Activated CD8-positive, alpha-beta T cell treated with anti-CD3 and anti-CD28 coated beads for 36 hours (primary cell): ENCODE data around the gene ART1. TPM values are rescaled to one million over a fixed set of nuclear protein-coding genes. Genes with fewer than 3 reads are reported as not detected.

Experiments used
- ATAC-seq: fragments of 200-7000 bp; cut with Tn5 transposase; one replicate; pipeline ENCODE4 v1.10.0; 2021; ENCODE audit warnings: mild to moderate bottlenecking, moderate library complexity
- CTCF ChIA-PET: fragments of 350-600 bp; sonication (Branson Sonifier 250); formaldehyde crosslinking; loops from one replicate; lab custom pipeline; 2021; ENCODE audit warnings: antibody characterized with exemption; lab: Charles Lee
- POLR2A ChIA-PET: fragments of 350-600 bp; sonication (Branson Sonifier 250); formaldehyde crosslinking; loops from one replicate; lab custom pipeline; 2021; ENCODE audit warnings: antibody characterized with exemption; lab: Charles Lee
- DNase-seq: peaks from one replicate; pipeline ENCODE4 v3.0.0-alpha.2; 2020
- H3K27ac Mint-ChIP-seq: one replicate; pipeline ENCODE4 v1.8.0; 2021; ENCODE audit warnings: mild to moderate bottlenecking, mixed read lengths
- H3K27me3 Mint-ChIP-seq: one replicate; pipeline ENCODE4 v1.8.0; 2021; ENCODE audit warnings: mixed read lengths
- H3K36me3 Mint-ChIP-seq: one replicate; pipeline ENCODE4 v1.8.0; 2021; ENCODE audit warnings: low read depth, mixed read lengths
- H3K4me1 Mint-ChIP-seq: one replicate; pipeline ENCODE4 v1.8.0; 2021; ENCODE audit warnings: low read depth, mixed read lengths
- H3K4me3 Mint-ChIP-seq: one replicate; pipeline ENCODE4 v1.8.0; 2021; ENCODE audit warnings: mild to moderate bottlenecking, moderate library complexity, mixed read lengths
- H3K9me3 Mint-ChIP-seq: one replicate; pipeline ENCODE4 v1.8.0; 2021; ENCODE audit warnings: mixed read lengths
- CTCF ChIP-seq: fragments of 200-600 bp; IDR thresholded peaks from one replicate; pipeline ENCODE4 v1.8.0; 2022; ENCODE audit warnings: antibody characterized with exemption, mild to moderate bottlenecking
- intact Hi-C: fragments of 100-400 bp; cut with micrococcal nuclease; formaldehyde crosslinking; loops from one replicate; pipeline ENCODE4 v1.10.0; 2022
- total RNA-seq, 2 experiments: library from RNA; stranded (reverse); gene quantifications; one replicate each; pipeline ENCODE4 v1.2.3, GENCODE V29; 2021

ART1 gene
- total RNA-seq, 2 experiments from 2014 or later = not detected

GRCh38 chr11:3683039-3683438, 38.1 kb downstream of the ART1 start:
- peaks cover 63% of the 10 kb centered on the region for H3K36me3 Mint-ChIP-seq
- H3K27me3 Mint-ChIP-seq = no peaks in the 10 kb centered on the region
- no peak for TF ChIP-seq CTCF
- no peak for DNase-seq
- no peak overlapping the region for H3K27ac Mint-ChIP-seq
- CTCF ChIA-PET = interaction anchor here (2.8 kb wide), 1 partner anchor 126 kb away, joined by 8 read pairs; the partner anchor contains the start of gene PGAP2
- POLR2A ChIA-PET = no interaction called here
- no peak for ATAC-seq
- H3K4me3 Mint-ChIP-seq = no peak overlapping the region
- no peaks in the 10 kb centered on the region for H3K9me3 Mint-ChIP-seq
- intact Hi-C loops = no loop called here
- H3K4me1 Mint-ChIP-seq = no peaks in the 10 kb centered on the region

- no peak for ATAC-seq
- Mint-ChIP-seq H3K27ac (no peak overlapping the region), H3K27me3 (no peaks in the 10 kb centered on the region), H3K36me3 (peaks cover 60% of the 10 kb centered on the region), H3K4me3 (no peak overlapping the region), H3K9me3 (no peaks in the 10 kb centered on the region), H3K4me1 (no peaks in the 10 kb centered on the region)
- ChIA-PET POLR2A (no interaction called here), CTCF (interaction anchor here (2.8 kb wide), 1 partner anchor 125 kb away, joined by 8 read pairs; the partner anchor contains the start of gene PGAP2)
- no peak for DNase-seq
- TF ChIP-seq CTCF = no peak
- intact Hi-C loops = no loop called here
These were observed 39.3 kb downstream of the ART1 start for GRCh38 chr11:3684129-3684818.

GRCh38 chr11:3684819-3685172, 39.9 kb downstream of the ART1 start:
- Mint-ChIP-seq H3K4me3 (no peak overlapping the region), H3K27ac (no peak overlapping the region), H3K27me3 (no peaks in the 10 kb centered on the region), H3K36me3 (peaks cover 55% of the 10 kb centered on the region), H3K9me3 (no peaks in the 10 kb centered on the region), H3K4me1 (no peaks in the 10 kb centered on the region)
- ChIA-PET CTCF (interaction anchor here (2.8 kb wide), 1 partner anchor 124 kb away, joined by 8 read pairs; the partner anchor contains the start of gene PGAP2), POLR2A (no interaction called here)
- intact Hi-C loops = no loop called here
- DNase-seq = no peak
- no peak for TF ChIP-seq CTCF
- ATAC-seq = no peak

- Mint-ChIP-seq H3K27me3 (no peaks in the 10 kb centered on the region), H3K27ac (no peak overlapping the region), H3K4me1 (no peaks in the 10 kb centered on the region), H3K9me3 (no peaks in the 10 kb centered on the region), H3K4me3 (no peak overlapping the region), H3K36me3 (peaks cover 50% of the 10 kb centered on the region)
- ATAC-seq = no peak
- DNase-seq = no peak
- intact Hi-C loops = no loop called here
- CTCF ChIA-PET = no interaction called here
- POLR2A ChIA-PET = no interaction called here
- no peak for TF ChIP-seq CTCF
These were observed 41.0 kb downstream of the ART1 start for GRCh38 chr11:3685923-3686322.

- no peaks in the 10 kb centered on the region for H3K4me1 Mint-ChIP-seq
- H3K27me3 Mint-ChIP-seq = no peaks in the 10 kb centered on the region
- CTCF ChIA-PET = no interaction called here
- POLR2A ChIA-PET = interaction anchor here (1.0 kb wide), 1 partner anchor 14 kb away, joined by 3 read pairs; no protein-coding TSS in a partner anchor
- no peak for TF ChIP-seq CTCF
- no peak for ATAC-seq
- no peak for DNase-seq
- H3K9me3 Mint-ChIP-seq = no peaks in the 10 kb centered on the region
- H3K4me3 Mint-ChIP-seq = no peak overlapping the region
- intact Hi-C loops = no loop called here
- H3K36me3 Mint-ChIP-seq = peaks cover 49% of the 10 kb centered on the region
- no peak overlapping the region for H3K27ac Mint-ChIP-seq
These were observed 41.8 kb downstream of the ART1 start for GRCh38 chr11:3686751-3687150.
